Activated CD8-positive, alpha-beta T cell treated with anti-CD3 and anti-CD28 coated beads for 36 hours (primary cell): Measurements from ENCODE around the gene TSHZ3. TPM values are rescaled to one million over a fixed set of nuclear protein-coding genes. Genes with fewer than 3 reads are reported as not detected.

Source experiments
- ATAC-seq: fragments of 200-7000 bp; cut with Tn5 transposase; one replicate; pipeline ENCODE4 v1.10.0; 2021; ENCODE audit warnings: mild to moderate bottlenecking, moderate library complexity
- CTCF ChIA-PET: fragments of 350-600 bp; sonication (Branson Sonifier 250); formaldehyde crosslinking; loops from one replicate; lab custom pipeline; 2021; ENCODE audit warnings: antibody characterized with exemption; lab: Charles Lee
- POLR2A ChIA-PET: fragments of 350-600 bp; sonication (Branson Sonifier 250); formaldehyde crosslinking; loops from one replicate; lab custom pipeline; 2021; ENCODE audit warnings: antibody characterized with exemption; lab: Charles Lee
- DNase-seq: peaks from one replicate; pipeline ENCODE4 v3.0.0-alpha.2; 2020
- H3K27ac Mint-ChIP-seq: one replicate; pipeline ENCODE4 v1.8.0; 2021; ENCODE audit warnings: mild to moderate bottlenecking, mixed read lengths
- H3K27me3 Mint-ChIP-seq: one replicate; pipeline ENCODE4 v1.8.0; 2021; ENCODE audit warnings: mixed read lengths
- H3K36me3 Mint-ChIP-seq: one replicate; pipeline ENCODE4 v1.8.0; 2021; ENCODE audit warnings: low read depth, mixed read lengths
- H3K4me1 Mint-ChIP-seq: one replicate; pipeline ENCODE4 v1.8.0; 2021; ENCODE audit warnings: low read depth, mixed read lengths
- H3K4me3 Mint-ChIP-seq: one replicate; pipeline ENCODE4 v1.8.0; 2021; ENCODE audit warnings: mild to moderate bottlenecking, moderate library complexity, mixed read lengths
- H3K9me3 Mint-ChIP-seq: one replicate; pipeline ENCODE4 v1.8.0; 2021; ENCODE audit warnings: mixed read lengths
- CTCF ChIP-seq: fragments of 200-600 bp; IDR thresholded peaks from one replicate; pipeline ENCODE4 v1.8.0; 2022; ENCODE audit warnings: antibody characterized with exemption, mild to moderate bottlenecking
- intact Hi-C: fragments of 100-400 bp; cut with micrococcal nuclease; formaldehyde crosslinking; loops from one replicate; pipeline ENCODE4 v1.10.0; 2022
- total RNA-seq, 2 experiments: library from RNA; stranded (reverse); gene quantifications; one replicate each; pipeline ENCODE4 v1.2.3, GENCODE V29; 2021

TSHZ3 gene
- under 1 TPM; 0.16 to 0.38 TPM for total RNA-seq

- DNase-seq (peak; percentile 45), ATAC-seq (peak; percentile 60)
- H3K27ac Mint-ChIP-seq = no peak within 1 kb of the TSS
- H3K9me3 Mint-ChIP-seq = no peaks in the 10 kb centered on the region
- peaks cover 64% of the 10 kb centered on the region for H3K27me3 Mint-ChIP-seq
- POLR2A ChIA-PET = no interaction called here
- TF ChIP-seq CTCF = no peak
- no peaks in the 10 kb centered on the region for H3K36me3 Mint-ChIP-seq
- CTCF ChIA-PET = no interaction called here
- intact Hi-C loops = no loop called here
- H3K4me1 Mint-ChIP-seq = peaks cover 20% of the 10 kb centered on the region
- H3K4me3 Mint-ChIP-seq = peak within 1 kb of the TSS; percentile 62
Observed at GRCh38 chr19:31349160-31349881, at the start of gene TSHZ3. Gene TSHZ3 (minus strand): TSS chr19:31349436. CDS start chr19:31349219, 217 bp downstream.

- CTCF ChIA-PET = no interaction called here
- Mint-ChIP-seq H3K27me3 (peaks cover 3% of the 10 kb centered on the region), H3K36me3 (no peaks in the 10 kb centered on the region), H3K4me3 (no peak overlapping the region), H3K4me1 (no peaks in the 10 kb centered on the region), H3K27ac (no peak overlapping the region), H3K9me3 (no peaks in the 10 kb centered on the region)
- POLR2A ChIA-PET = no interaction called here
- intact Hi-C loops = no loop called here
- no peak for DNase-seq
- TF ChIP-seq CTCF = no peak
- ATAC-seq = no peak
Observed at GRCh38 chr19:31397308-31397707, 48.1 kb upstream of the TSHZ3 start.

GRCh38 chr19:31392464-31392863 lies 43.2 kb upstream of the TSHZ3 start:
- Mint-ChIP-seq H3K27ac (no peak overlapping the region), H3K27me3 (peaks cover 1% of the 10 kb centered on the region), H3K4me3 (no peak overlapping the region), H3K4me1 (no peaks in the 10 kb centered on the region), H3K9me3 (no peaks in the 10 kb centered on the region), H3K36me3 (no peaks in the 10 kb centered on the region)
- intact Hi-C loops = no loop called here
- no peak for DNase-seq
- ATAC-seq = no peak
- no peak for TF ChIP-seq CTCF
- ChIA-PET POLR2A (no interaction called here), CTCF (no interaction called here)

GRCh38 chr19:31391518-31391917 lies 42.3 kb upstream of the TSHZ3 start:
- POLR2A ChIA-PET = no interaction called here
- Mint-ChIP-seq H3K27me3 (peaks cover 1% of the 10 kb centered on the region), H3K9me3 (no peaks in the 10 kb centered on the region), H3K36me3 (no peaks in the 10 kb centered on the region), H3K27ac (no peak overlapping the region), H3K4me1 (no peaks in the 10 kb centered on the region), H3K4me3 (no peak overlapping the region)
- CTCF ChIA-PET = no interaction called here
- ATAC-seq = no peak
- intact Hi-C loops = no loop called here
- no peak for DNase-seq
- TF ChIP-seq CTCF = no peak

GRCh38 chr19:31390711-31391110 lies 41.5 kb upstream of the TSHZ3 start:
- no peak overlapping the region for H3K4me3 Mint-ChIP-seq
- no peak overlapping the region for H3K27ac Mint-ChIP-seq
- H3K27me3 Mint-ChIP-seq = peaks cover 3% of the 10 kb centered on the region
- H3K9me3 Mint-ChIP-seq = no peaks in the 10 kb centered on the region
- POLR2A ChIA-PET = no interaction called here
- ATAC-seq (no peak), DNase-seq (no peak)
- no peak for TF ChIP-seq CTCF
- CTCF ChIA-PET = no interaction called here
- no peaks in the 10 kb centered on the region for H3K4me1 Mint-ChIP-seq
- no peaks in the 10 kb centered on the region for H3K36me3 Mint-ChIP-seq
- intact Hi-C loops = no loop called here
